Loucy (cell line): ENCODE measurements around the gene NRG2.

Experiments
- H2AFZ ChIP-seq: fragments of 200-600 bp; sonication (generic); 2 replicates; pipeline ENCODE4 v1.6.0; 2016; ENCODE audit warnings: antibody characterized with exemption, mild to moderate bottlenecking, low read length, moderate library complexity
- H3F3A ChIP-seq: fragments of 200-600 bp; 2 replicates; pipeline ENCODE4 v1.6.0; 2016; ENCODE audit warnings: antibody characterized with exemption, low read depth, mild to moderate bottlenecking
- H3K27me3 ChIP-seq: fragments of 200-600 bp; sonication (generic); 2 replicates; pipeline ENCODE4 v1.6.1; 2014; ENCODE audit warnings: low read length, mild to moderate bottlenecking; ENCODE audit not compliant: insufficient read depth, poor library complexity, severe bottlenecking
- H3K36me3 ChIP-seq: fragments of 200-600 bp; sonication (generic); 2 replicates; pipeline ENCODE4 v1.6.1; 2016; ENCODE audit warnings: low read length; ENCODE audit not compliant: insufficient read depth
- H3K4me1 ChIP-seq: fragments of 200-600 bp; sonication (generic); 2 replicates; pipeline ENCODE4 v1.5.1; 2014; ENCODE audit warnings: low read length, mild to moderate bottlenecking; ENCODE audit not compliant: insufficient read depth, poor library complexity, severe bottlenecking
- H3K4me2 ChIP-seq: fragments of 200-600 bp; sonication (generic); 2 replicates; pipeline ENCODE4 v1.6.0; 2014; ENCODE audit warnings: antibody characterized with exemption, low read length, low read depth, mild to moderate bottlenecking; ENCODE audit not compliant: poor library complexity, severe bottlenecking
- H3K4me3 ChIP-seq: fragments of 200-600 bp; sonication (generic); 2 replicates; pipeline ENCODE4 v1.5.1; 2014; ENCODE audit warnings: low read length, mild to moderate bottlenecking, mixed read lengths; ENCODE audit not compliant: poor library complexity, severe bottlenecking
- H3K79me2 ChIP-seq: fragments of 200-600 bp; sonication (generic); 2 replicates; pipeline ENCODE4 v1.6.1; 2014; ENCODE audit warnings: low read length; ENCODE audit not compliant: insufficient read depth
- H3K9ac ChIP-seq: fragments of 200-600 bp; sonication (generic); 2 replicates; pipeline ENCODE4 v1.6.0; 2014; ENCODE audit warnings: mild to moderate bottlenecking, low read depth, low read length, moderate library complexity; ENCODE audit not compliant: poor library complexity, severe bottlenecking
- H3K9me2 ChIP-seq: fragments of 200-600 bp; sonication (generic); replicated peaks from 2 replicates; pipeline ENCODE4 v1.6.1; 2016; ENCODE audit warnings: low read depth, low read length, mixed read lengths
- H3K9me3 ChIP-seq: fragments of 200-600 bp; sonication (generic); 2 replicates; pipeline ENCODE4 v1.6.1; 2014; ENCODE audit warnings: mild to moderate bottlenecking, antibody characterized with exemption, low read length, low read depth; ENCODE audit not compliant: insufficient read depth
- H4K20me1 ChIP-seq: fragments of 200-600 bp; sonication (generic); 2 replicates; pipeline ENCODE4 v1.6.0; 2014; ENCODE audit warnings: antibody characterized with exemption, low read length, mild to moderate bottlenecking; ENCODE audit not compliant: insufficient read depth, poor library complexity, severe bottlenecking
- EZH2phosphoT487 ChIP-seq: fragments of 200-600 bp; IDR thresholded peaks from 2 replicates; pipeline ENCODE4 v1.6.1; 2018; ENCODE audit warnings: antibody characterized with exemption, mild to moderate bottlenecking, moderate library complexity, borderline replicate concordance
- TF ChIP-seq, protein P1 (sequence below): fragments of 200-600 bp; sonication (generic); conservative IDR thresholded peaks from 2 replicates; pipeline ENCODE4 v1.5.1; 2014; ENCODE audit warnings: mild to moderate bottlenecking, antibody characterized with exemption, low read length

Gene NRG2

DNA sequence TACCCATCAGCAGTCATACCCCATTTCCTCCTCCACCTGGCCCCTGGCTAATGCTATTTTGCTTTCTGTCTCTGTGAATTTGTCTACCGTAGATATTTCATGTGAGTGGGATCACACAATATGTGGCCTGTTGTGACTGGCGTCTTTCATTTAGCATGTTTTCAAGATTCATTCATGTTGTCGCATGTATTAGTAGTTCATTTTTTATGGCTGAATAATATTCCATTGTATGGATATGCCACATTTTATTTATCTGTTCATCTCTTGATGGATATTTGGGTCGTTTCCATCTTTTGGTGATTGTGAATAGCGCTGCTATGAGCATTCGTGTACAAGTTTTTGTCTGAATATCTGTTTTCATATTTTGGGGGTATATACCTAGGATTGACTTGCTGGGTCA is 213.6 kb downstream of the NRG2 start:
- Histone ChIP-seq H3K9me3 (no peaks in the 10 kb centered on the region), H3K4me3 (no peak overlapping the region), H3K4me1 (no peaks in the 10 kb centered on the region), H3K4me2 (no peak overlapping the region), H3K9me2 (no peaks in the 10 kb centered on the region), H3F3A (no peaks in the 10 kb centered on the region), H2AFZ (no peak overlapping the region), H3K27me3 (peaks cover 3% of the 10 kb centered on the region), H4K20me1 (no peaks in the 10 kb centered on the region), H3K9ac (no peak overlapping the region), H3K79me2 (no peaks in the 10 kb centered on the region), H3K36me3 (no peaks in the 10 kb centered on the region)
- TF ChIP-seq, protein P1, sequence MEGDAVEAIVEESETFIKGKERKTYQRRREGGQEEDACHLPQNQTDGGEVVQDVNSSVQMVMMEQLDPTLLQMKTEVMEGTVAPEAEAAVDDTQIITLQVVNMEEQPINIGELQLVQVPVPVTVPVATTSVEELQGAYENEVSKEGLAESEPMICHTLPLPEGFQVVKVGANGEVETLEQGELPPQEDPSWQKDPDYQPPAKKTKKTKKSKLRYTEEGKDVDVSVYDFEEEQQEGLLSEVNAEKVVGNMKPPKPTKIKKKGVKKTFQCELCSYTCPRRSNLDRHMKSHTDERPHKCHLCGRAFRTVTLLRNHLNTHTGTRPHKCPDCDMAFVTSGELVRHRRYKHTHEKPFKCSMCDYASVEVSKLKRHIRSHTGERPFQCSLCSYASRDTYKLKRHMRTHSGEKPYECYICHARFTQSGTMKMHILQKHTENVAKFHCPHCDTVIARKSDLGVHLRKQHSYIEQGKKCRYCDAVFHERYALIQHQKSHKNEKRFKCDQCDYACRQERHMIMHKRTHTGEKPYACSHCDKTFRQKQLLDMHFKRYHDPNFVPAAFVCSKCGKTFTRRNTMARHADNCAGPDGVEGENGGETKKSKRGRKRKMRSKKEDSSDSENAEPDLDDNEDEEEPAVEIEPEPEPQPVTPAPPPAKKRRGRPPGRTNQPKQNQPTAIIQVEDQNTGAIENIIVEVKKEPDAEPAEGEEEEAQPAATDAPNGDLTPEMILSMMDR, result no peak
- TF ChIP-seq EZH2phosphoT487, result no peak

DNA sequence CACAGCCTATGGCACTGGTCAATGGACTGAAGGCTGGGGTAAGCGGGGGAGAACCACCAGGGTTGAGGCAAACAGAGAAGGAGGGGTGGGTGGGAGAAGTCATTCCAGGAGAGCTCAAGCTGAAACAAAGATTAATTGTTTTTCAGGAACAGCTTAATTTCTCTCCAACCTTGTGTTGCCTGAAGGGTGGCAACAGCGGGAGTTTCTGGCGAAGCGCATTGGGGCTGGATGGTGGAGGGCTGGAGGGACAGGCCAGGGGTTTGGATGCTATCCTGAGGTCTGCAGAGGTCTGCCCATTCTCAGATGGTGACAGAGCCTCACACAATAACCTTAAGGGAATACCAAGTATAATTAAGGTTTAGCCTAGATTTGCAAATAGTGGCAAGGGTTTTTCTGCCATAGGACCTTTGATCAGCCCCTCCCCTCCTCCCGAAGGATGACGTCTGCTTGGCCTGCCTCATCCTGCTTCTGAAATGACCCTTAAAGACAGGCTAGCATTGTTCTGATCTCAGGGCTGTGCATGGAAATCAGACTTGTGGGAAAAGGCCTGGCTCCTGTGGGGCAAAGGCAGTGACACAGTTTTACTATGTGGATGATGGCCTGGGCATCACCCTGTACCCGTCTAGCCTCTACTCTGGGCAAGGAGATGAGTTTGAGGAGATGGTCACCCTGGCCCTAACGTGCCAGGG is 214.7 kb downstream of the NRG2 start:
- TF ChIP-seq, protein P1, result no peak
- no peak for TF ChIP-seq EZH2phosphoT487
- H3K4me3 ChIP-seq, result no peak overlapping the region
- no peaks in the 10 kb centered on the region for H4K20me1 ChIP-seq

DNA sequence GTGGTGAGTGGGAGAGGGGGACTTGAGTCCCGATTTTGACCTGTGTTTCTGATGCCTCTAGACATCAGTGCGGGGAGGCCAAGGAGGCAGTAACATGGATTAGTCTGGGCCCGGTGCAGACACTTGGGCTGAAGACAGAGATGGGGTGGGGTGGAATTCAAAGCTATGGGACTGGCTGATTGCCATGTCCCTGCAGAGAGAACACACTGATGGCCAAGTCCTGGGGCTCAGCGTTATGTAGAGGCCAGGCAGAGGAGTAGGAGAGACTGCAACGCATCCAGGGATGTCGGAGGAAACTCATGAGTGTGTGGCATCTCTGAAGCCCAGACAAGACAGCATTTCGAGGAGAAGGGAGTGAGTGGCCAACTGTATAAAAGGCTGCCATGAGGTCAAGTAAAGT is 217.4 kb downstream of the NRG2 start:
- Histone ChIP-seq H3F3A (no peaks in the 10 kb centered on the region), H3K9ac (no peak overlapping the region), H4K20me1 (no peaks in the 10 kb centered on the region), H3K27me3 (peaks cover 3% of the 10 kb centered on the region), H2AFZ (no peak overlapping the region), H3K9me2 (no peaks in the 10 kb centered on the region), H3K36me3 (no peaks in the 10 kb centered on the region), H3K4me1 (no peaks in the 10 kb centered on the region), H3K4me2 (no peak overlapping the region), H3K79me2 (no peaks in the 10 kb centered on the region), H3K4me3 (no peak overlapping the region), H3K9me3 (no peaks in the 10 kb centered on the region)
- TF ChIP-seq EZH2phosphoT487, result no peak
- TF ChIP-seq, protein P1, result no peak

More for the DNA sequence above, 214.7 kb downstream of the NRG2 start:
- Histone ChIP-seq H3K9me3 (no peaks in the 10 kb centered on the region), H3F3A (no peaks in the 10 kb centered on the region), H3K4me2 (no peak overlapping the region), H3K27me3 (peaks cover 3% of the 10 kb centered on the region), H3K79me2 (no peaks in the 10 kb centered on the region), H3K9me2 (no peaks in the 10 kb centered on the region), H3K9ac (no peak overlapping the region), H2AFZ (no peak overlapping the region), H3K4me1 (no peaks in the 10 kb centered on the region), H3K36me3 (no peaks in the 10 kb centered on the region)
